Measurements from ENCODE around the gene CACNA1C.

CACNA1C gene

DNA sequence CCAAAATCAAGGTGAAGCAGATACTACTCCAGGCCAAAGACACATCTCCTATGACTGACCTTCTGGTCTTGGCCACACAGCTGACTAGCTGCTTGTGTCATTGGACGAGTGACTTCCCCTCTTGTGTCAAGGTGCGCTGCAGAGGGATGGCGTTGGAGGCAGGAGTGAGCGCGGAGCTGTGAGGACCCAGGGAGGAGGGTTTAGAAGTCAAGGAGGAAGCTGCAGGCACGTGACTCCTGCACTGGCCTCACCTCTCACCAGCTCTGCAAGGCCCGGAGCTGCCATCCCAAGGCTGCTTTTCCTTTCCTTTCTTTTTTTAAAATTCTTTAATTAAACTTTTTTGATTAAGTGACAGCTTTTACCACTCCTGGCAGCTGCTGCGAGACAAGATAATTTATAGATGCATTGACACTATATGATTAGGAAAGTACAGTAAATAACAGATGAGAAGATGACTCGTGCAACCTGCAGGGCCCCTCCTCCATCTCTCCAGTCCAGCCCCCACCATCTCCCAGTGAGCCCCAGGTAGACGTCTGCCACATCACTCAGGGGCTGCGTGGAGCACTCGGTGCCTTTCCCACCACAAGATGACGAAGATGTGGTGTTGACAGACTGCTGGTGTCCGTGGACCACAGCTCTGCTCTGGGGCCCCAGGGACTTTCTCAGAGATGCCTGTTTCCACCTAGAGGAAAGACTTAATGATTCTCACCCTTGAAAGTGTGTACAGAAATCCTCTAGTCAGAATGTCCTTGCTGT lies 350.6 kb downstream of the CACNA1C start:
- DNase-seq: no peak

DNA sequence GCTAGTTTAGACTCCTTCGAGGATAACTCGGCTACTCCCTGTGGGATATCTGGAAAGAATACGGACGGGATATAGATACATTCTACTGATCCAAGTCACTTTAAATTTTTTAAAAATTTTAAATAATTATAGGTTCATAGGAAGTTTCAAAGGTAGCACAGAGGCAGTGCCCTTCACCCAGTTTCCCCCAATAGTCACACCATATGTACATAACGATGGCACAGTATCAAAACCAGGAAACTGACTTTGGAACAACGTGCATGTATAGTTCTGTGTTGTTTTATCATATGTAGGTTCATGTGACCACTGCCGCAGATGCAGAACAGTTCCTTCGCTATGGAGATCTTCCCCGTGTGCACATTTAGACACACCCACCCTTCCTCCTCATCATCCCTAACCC lies 352.3 kb downstream of the CACNA1C start:
- no peak for DNase-seq

DNA sequence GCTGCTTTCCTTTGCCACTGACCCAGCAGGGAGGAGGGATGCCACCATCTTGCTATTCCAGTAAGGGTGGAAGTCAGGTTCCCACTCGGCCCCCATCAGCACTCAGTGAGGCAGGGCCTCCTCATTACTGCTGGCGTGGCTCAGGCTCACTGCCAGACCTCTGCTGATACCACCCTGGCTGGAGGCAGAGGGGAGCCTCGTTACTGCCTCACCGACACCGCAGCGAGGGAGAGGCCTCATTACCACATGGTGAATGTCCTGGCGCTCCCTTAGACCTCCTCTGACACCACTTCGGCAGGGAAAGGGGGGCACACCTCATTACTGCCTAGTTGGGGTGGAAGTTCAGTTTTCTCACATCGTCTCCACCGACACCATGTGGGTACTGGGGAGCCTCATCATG lies 354.1 kb downstream of the CACNA1C start:
- DNase-seq: no peak

DNA sequence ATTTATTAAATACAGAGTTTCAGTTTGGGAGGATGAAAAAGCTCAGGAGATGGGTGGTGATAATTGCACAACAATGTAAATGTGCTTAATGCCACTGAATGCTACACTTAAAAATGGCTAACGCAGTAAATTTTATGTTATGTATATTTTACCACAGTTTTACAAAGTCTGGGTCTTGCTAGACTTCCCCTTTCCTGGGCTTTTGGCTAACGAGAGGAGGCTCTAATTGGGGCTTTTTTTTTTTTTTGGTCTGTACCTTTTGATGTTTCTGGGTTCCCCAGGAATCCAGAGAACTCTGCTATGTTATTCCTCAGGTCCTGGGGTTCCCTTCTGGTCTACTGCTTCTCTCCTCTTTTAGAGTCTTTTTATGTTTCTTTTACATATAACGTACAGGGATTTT lies 355.5 kb downstream of the CACNA1C start:
- DNase-seq: no peak

DNA sequence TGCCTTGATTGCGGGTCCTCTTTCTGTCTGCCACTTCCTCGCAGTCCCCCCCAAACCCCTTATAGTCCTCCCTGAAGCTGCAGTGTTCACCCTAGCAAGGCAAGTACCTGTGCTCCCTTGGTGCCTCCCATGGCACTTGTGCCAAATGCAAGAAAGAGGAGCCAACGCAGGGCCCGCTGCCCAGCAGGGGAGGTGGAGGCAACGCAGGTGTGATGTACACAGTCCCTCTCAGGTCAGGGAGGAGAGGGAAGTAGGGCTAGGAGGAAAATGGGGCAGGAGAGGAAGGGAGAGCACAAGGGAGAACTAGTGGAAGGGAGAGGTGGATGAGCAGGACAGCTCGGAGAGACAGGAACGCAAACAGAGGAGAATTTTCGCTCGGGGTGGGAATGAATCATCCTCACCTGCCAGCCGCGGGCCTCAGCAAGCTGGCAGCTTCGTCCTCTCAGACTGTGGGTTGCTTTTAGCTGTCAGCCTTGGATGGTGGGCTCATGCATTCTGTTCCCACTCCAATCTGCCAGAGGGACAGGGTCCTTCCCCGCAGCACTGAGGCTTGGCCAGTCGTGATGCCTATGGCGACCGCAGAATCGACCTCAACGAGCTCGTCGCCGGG lies 357.0 kb downstream of the CACNA1C start:
- no peak for DNase-seq

DNA sequence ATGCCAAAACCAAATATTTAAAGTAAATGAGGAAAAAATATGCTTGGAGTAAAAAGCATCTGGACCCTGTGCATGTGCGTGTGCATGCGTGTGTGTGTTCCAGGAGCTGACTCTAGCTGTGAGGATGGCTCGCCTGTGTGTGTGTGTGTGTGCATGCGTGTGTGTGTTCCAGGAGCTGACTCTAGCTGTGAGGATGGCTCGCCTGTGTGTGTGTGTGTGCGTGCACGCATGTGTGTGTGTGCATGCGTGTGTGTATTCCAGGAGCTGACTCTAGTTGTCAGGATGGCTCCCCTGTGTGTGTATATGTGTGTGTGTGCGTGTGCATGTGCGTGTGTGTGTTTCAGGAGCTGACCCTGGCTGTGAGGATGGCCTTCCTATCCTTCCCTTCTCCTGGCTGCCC lies 357.7 kb downstream of the CACNA1C start:
- DNase-seq: no peak

DNA sequence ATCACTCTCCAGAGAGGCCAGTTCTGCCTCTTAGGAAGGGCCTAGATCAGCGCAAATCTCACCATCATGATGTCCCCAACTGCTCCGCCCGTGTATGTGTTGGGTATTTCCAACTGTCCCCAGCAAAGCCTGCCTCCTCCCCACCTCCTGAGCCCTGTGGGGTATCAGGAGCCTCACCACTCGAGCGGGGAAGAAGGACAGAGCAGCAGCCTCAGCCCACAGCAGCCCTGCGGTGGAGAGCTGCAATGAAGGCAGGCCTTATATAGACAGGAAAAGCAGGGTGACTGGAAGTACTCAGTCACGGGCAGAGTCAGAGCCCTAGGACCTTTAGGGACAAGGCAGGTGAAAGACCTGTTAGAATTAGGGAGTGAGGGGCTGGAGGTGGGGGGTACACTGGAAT lies 358.2 kb downstream of the CACNA1C start:
- no peak for DNase-seq

DNA sequence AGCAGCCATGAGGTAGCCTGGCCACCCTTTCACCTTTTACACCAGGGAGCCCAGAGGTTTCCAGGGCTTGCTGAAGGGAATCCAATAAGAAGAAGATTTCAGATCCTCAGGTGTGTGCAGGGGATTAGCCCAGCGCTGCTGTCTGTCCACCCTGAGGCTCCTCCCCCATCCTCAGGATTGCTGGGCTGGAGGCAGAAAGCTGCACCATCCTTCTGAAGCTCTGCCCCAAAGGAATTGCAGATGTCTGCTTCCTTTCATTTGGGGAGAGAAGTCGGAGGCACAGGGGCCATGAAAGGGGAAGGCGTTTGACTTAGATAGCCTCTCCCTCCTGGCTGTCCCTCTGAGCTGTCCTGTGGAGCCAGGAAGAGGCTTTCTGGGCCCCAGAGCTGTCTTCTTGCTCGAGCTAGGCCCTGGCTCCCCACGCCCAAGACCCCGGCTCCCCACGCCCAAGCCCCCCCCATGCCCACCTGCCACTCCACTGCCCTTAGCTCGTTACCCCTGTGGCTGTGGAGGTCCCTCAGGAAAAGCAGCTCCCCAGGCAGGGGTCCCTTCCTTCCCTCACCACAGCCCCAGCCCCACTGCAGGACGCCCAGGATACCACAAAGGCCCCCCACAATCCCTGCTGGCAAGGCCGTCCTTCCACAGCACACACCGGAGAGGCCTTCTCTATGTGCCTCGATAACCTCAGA lies 359.0 kb downstream of the CACNA1C start:
- DNase-seq: no peak

DNA sequence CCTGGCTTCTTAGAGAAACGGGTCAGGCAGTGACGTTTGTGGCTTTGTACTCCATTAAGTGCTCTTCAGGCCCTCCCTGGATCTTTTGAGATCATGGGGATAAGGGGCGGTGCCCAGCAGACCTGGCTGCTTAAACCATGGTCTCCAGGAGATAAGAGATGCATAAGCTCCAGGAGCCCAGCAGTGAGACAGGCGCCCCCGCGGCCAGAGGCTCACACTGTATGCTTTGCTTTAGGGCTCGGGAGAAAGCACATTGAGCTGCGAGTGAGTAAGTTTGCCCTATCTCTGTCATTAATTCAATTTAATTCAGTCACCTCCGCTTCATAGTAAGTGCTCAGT lies 359.5 kb downstream of the CACNA1C start:
- DNase-seq: no peak

DNA sequence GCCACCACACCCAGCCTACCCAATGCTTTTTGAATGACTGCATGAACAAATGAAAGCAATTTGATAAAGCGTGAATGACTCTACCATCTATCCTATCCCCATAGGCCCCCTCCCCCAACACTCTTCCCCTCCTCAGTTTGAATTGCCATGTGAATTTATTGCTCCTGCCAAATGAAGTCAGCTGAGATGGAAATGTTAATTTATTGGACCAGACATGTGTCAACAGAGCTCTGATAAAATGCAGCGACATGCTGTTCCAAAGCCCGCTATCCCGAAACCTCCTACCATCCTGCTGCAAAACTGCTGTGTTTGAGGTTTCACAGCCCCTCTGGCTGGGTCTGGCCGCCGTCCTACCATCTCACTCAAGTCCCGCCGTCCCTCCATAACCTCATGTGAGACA lies 360.5 kb downstream of the CACNA1C start:
- no peak for DNase-seq

DNA sequence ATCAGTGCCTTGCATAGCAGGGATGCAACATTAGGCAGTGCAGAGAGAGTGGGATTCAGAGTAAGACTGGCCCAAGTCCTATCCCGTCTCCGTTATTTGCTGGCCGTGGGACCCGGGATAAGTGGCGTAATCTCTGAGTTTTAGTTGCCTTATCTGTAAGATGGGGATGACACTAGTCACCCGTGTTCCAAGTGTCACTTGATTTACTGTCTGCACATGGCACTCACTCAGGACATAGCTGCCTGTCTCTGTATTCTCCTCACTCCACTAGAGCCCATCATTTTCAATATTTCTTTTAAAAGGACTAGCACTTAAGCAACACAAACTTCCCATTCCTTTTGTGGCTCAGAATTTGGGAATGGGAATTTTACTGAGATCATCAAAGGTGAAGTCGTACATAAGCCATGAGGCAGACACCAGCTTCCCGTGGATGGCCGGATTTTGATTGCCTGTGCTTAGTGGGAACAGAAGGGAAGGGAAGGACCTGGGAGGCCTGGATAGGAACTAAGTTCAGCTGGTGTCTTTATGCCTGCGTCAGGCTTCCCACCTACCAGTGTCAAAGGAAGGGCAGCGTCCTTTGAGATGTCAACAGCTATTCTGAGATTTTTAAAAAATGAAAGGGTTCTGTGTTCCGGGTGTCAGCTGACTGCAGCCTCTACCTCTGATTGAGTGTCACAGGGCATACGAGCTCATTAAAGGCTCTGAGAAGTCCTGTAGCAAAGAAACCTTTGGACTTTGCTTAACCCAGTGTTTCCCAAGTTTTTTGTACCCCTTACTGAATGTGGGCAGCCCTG lies 361.4 kb downstream of the CACNA1C start:
- no peak for DNase-seq

DNA sequence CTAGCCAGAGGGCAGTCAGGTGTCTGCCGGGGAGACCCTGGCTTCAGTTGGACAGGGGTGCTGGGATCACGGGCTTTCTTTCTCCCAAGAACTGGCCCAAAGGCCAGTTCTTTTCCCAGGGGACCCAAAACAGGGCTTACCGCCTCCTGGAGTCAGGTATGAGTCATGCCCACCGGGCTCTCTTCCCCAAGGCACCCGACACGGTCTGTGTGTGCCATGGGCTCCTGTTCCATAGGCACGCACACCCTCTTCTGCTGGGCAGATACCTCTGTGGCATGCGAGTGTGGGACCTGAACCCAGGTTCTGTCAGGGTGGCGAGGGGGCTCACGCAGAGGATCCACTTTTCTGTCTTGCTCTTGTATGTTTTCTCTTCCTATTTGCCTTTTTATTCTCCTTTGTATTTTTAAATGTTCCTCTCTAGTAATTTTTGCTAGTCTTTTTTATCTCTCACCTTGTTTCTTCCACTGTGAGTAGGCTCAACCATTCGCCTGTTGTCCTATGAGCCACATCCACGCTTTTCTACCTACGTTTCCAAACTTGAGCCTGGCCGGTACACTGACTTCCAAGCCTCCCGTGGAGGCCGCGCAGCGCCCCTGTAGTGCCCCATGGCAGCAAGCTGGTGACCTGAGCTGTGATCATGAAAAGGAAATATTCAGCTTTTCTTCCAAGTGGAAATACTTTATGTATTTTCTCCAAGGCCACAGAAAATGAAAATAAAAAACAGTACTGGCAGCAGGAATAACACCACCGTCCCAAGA lies 362.2 kb downstream of the CACNA1C start:
- DNase-seq: no peak

DNA sequence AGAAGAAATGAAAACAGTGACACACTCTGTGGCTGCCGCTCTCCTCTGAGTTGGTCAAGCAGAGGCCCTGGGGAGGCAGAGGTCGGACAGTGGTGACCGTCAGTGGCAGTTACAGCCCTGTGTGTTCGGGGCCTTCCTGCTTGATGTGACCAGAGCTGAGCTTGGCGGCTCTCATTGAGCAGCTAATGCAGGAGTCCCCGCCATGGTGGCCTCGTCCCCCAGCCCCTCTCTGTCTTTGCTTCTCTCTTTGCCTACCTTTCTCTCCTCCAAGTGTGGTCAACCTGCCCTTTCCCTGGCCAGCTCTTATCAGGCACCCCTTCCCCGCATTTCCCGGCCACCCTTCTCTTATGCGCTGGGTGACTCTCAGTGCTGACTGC lies 362.8 kb downstream of the CACNA1C start:
- DNase-seq: no peak

DNA sequence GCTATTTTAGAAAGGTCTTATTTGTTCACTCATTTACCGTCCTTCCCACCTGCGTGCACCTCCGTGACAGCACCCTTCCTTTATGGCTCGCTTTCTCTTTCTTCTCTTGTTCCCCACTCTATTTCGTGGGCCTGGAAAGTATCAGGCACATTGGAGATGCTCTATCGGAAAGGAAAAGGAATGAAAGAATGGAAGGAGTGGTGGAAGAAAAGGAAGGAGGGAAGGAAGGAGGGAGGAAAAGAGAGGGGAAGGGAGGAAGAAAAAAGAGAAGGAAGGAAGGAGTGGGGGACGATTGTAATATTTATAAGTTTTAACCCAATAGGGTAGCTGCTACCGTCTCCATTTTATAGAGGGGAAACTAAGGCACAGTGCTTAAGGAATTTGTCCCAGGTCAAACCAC lies 363.4 kb downstream of the CACNA1C start:
- no peak for DNase-seq

DNA sequence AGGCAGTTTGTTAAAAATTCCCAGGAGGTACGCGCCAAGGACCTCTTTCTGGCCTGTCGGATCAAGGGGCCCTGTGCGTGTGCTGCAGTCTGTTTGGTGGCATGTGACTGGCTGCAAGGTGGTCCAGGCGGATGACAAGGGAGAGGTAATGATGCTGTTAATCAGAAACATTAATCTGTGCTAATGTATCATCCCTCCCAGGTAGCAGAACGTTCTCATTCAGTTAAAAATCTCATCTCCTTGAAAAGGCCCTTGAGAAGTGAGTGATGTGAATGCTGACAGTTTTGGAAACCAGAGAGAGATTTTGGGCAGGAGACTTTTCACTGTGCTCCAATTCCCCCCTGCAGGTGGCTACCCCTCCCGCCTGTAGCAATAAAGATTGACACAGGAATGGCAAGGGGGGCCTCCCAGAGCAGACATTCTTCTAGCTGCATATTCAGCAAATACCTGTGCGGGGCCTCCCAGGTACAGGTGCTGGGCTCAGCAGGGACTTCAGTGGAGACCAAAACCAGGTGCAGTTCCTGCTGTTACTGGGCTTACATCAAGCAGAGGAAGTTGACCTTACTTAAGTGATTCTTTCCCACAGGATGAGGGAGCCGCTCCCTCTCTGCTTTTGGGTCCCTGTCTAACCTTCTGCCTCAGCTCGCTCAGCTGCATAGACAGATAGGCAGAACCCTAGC lies 364.8 kb downstream of the CACNA1C start:
- DNase-seq: no peak

DNA sequence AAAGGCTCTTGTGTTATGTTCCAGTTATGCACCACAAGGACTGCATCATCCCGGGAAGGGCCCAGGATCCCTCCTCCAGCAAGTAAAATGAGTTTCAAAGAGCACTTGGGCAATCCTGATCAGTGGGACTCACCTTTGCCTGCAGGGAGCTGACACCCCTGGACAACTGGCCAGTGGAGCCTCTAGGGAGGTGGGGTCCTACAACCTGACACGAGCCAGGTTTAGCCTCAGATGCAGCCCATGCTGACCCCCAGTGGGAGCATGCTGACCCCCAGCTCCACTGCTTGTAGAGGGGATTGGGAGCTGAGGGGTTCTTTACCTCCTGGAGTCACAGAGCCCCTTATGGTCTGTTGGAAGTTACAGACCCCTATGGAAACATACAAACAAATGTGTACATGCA lies 365.8 kb downstream of the CACNA1C start:
- no peak for DNase-seq

DNA sequence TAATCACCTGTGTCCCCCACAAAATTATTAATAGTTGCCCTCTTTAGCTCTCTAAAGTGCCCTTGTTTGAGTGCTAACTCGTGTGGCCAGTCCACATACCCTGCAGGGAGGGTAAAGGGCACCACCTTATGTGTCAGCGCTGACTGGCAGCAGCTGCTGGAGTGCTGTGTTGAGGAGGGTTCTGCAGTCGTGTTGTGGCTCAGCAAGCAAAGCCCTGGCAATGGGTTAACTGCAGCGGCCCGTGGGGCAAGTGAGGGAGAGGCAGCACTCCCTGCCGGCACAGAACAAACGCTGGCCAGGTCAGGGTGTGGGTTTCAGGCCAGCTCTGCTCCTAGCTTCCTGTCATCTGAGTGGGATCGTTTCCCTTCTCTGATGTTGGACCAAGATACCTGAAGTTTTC lies 369.8 kb downstream of the CACNA1C start:
- DNase-seq: no peak

DNA sequence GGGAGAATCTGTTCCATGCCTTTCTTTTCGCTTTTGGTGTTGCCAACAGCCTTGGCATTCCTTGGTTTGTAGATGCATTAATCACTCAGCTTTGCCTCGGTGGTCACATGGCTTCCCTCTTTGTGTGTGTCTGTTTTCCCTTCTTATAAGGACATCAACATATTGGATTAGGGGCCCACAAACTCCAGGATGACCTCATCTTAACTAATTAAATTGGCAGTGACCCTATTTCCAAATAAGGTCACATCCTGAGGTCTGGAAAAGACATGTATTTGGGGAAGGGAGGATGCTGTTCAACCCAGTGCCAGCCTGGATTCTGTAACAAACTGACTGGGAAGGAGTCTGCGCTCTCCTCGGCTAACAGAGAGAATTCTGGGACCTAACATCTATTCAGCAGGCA lies 376.2 kb downstream of the CACNA1C start:
- DNase-seq: no peak

DNA sequence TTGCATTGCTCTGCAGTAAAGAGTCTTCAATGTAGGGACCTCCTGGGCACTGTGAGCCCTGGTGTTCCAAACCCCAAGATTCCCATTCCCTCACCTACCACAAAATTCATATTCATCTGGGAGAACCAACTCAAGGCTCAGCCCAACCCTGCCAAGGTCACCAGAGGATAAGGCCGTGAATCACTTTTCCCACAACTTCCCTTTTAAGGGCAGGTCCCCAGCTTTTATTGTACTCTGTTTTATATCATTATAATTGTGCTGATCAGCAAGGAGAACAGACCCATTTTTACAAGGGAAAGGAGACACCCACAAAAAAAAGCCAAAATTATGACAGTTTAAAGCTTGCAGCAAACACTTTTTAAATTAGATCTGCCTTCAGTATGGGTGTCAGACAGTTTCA lies 379.0 kb downstream of the CACNA1C start:
- no peak for DNase-seq

DNA sequence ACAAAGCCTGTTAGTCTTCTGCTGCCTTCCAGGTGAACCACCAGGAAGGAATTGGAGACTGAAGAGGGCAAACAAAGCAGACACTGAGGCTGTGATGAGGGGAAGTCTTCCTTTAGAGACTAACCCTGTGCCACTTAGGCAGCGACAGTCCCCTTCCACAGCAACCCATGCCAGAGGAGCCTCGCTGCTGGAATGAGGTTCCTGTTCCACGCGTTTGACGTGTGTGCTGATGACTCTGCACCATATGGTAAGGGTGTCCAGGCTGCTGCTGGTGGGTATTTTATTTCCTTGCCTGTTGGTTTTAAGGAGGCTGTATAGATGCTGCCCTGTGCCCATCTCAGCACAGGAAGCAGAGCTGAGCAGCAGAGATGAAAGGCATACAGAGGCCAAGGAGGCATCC lies 380.1 kb downstream of the CACNA1C start:
- no peak for DNase-seq

DNA sequence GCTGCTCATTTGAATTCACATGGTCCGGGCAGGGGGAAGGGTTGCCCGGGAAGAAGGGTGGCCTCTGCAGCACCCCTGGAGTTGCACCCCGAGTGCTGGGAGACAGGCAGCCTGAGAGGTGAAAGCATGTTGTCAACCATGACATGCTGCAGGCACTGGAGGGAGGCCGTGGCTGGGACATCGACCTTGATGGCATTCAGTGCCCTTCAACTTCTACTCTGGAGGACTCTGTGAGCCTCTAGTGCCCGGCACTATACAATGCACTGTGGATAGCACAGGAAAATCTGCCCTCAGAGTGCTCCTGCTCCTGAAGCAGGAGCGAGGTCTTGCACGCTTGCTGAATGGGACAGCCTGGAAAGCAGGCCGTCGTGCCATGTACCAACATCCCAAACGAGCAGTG lies 382.7 kb downstream of the CACNA1C start:
- no peak for DNase-seq

DNA sequence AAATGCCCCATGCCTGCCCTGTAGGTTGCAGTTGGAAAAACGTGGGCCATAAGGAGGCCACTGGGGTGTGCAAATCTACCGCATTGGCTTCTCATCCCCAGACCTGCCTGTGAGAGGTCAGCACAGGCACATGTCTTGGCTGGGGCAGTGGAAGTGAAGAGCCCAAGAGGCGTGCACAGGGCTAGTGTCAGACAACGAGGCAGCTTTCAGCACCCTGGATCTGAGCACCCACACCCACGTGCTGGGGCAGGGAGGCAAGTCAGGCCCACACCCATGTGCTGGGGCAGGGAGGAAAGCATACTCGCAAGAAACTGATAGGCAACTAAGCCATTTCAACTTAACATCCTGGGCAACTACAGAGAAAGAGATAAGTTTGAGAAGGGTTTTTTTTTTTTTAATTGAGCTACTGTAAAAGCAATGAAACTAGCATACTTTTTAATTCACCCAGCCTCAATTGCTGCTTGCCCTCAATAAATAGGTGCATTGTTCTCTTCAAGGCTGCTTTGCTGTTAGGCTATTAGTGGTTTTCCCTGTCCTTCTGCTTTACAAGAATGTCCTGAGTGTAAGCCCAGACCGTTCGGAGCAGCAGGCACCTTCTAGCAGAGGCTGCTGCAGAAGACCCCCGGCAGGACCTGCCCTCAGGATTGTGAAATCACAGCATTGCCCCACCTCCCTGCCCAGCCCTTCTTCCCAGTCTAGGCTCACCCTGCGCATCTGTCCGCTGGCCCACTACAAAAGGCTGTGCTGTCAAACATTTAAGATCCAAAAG lies 386.7 kb downstream of the CACNA1C start:
- DNase-seq: no peak

Data from DMS53 (cell line).